Activated CD4-positive, CD25-positive, alpha-beta regulatory T cell treated with anti-CD3 and anti-CD28 coated beads, Interleukin-2, amount 50 U/mL, for 24 hours (primary cell): Measurements from ENCODE around the gene CEP295NL.
"Not testable (repeated sequence)": the region's sequence is repeated elsewhere in the genome, so short reads cannot be mapped to it uniquely, and the experiment has no call there.

ENCODE experiments used
- ATAC-seq, 2 donors: fragments of 150-1000 bp; cut with Tn5 transposase; one replicate each; pipeline ENCODE4 v1.10.0; 2021; ENCODE audit warnings: mild to moderate bottlenecking in 1 of 2, moderate library complexity in 1 of 2

The CEP295NL gene

DNA sequence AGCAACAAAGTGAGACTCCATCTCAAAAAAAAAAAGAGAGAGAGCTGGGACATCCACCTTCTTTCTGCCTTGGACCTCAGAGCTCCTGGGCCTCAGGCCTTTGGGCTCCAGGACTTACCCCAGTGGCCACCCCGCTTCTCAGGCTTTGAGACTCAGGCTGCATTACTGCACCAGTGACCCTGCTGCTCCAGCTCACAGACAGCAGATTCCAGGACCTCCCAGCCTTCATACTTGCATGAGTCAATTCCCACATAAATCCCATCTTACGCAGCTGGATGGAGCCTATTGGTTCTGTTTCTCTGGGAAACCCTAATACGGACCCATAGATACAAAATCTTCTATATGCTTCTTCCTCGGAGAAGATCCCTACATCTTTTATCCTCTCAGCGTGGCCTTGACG, 2.1 kb upstream of the CEP295NL start:
- no peak for ATAC-seq

DNA sequence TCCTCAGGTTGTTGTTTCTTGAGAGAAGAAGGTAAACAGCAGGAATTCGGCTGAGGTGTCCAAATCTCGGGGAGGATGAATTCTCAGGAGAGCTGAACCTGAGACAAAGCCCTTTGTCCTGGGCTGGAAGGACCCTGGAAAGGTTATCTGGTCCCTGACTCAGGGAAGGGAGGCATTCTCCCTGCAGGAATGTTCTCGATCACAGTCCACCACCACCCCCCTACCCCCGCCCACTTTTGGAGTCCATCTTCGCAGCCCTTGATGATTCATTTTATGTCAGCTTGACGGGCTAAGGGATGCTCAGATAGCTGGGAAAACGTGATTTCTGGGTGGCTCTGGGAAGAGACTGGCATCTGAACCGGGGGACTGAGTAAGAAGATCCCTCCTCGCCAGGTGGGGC, 1.4 kb upstream of the CEP295NL start:
- no peak for ATAC-seq

DNA sequence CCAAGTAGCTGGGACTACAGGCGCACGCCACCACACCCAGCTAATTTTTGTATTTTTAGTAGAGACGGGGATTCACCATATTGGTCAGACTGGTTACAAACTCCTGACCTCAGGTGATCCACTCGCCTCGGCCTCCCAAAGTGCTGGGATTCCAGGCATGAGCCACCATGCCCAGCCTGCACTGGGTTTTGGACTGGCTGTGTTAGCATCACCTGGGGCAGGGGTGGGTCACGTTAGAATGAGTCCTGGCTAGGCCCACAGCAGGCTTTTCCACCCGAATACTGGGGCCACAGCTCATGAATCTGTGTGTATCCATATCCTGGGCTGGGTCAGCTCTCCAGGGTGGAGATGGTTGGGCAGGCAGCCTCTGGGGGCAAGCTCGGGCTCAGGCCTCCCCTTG, 770 bp downstream of the CEP295NL start:
- ATAC-seq: not testable (repeated sequence)

DNA sequence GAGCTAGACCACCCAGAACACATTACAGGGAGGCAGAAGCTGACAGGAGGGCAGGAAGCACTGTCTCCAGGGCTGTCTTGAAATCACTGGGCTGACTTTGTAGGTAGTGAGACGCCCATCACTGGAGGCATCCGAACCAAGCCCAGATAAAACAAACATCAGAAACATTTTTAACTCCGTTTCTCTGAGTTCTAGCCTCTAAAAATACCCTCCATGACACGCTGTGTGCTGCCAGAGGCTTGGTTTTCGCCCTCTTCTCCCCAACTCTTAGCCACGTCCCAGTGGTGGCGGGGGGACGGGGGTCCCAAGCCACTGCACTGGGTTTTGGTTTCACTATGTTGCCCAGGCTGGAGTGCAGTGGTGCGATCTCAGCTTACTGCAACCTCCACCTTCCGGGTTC, 1.2 kb downstream of the CEP295NL start:
- no peak for ATAC-seq

DNA sequence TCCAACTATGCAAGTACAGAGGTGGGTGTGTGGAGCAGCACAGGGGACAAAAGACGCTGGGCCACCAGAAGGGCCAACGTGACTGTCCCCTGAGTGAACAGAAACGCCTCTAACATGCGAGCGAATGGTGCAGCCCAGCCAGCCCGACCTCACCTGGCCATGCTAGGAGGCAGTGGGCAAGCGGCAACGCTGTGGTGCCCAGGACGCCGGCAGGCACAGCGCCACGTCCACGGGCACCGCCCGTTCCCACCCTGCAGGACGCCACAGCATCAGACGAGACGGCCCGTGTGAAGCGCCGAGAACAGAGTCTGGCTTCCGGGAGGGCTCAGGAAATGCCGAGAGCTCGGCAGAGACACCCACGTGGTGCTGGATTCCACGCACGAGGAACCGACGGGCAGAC, 2.2 kb downstream of the CEP295NL start:
- no peak for ATAC-seq

DNA sequence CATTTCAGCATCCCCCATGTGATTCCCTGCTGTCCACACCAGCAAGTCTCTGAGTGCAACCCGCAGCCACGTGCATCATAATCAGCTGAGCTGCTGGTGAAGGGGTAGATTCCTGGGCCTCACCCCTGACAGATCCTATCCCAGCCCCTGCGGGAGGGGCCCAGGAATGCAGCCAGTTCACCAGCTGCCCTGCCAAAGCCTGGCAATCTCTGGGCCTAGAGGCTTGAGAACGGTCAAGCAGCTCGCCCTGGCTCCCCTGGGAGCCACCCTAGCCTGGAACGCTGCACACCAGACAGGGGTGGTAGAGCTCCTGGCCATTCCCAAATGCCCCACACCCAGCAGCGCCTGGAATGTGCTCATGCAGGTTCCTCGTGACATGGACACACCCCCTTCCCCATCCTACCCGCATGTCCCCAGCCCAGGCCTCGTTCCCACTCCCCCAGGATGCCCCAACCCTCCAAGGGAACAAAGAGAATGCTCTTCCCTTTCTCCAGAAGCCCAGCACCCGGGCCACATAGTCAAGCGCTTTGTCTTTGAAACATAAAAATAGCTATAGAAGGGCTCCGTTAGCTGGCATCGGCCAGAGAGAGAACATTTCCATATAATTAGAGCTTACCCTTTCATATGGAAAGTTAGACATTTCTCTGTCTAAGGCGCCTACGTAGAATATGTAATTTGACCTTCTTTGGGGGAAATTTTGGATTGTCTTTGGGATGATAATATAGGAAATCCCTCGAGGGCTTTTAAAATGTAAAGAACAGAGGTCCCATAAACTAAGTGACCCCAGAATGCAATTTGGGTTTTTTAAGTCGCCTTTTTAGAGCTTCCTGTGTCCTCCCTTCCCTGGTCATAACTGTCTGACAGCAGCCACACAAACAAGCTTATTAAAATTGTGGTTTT, 3.4 kb downstream of the CEP295NL start:
- ATAC-seq: no peak

DNA sequence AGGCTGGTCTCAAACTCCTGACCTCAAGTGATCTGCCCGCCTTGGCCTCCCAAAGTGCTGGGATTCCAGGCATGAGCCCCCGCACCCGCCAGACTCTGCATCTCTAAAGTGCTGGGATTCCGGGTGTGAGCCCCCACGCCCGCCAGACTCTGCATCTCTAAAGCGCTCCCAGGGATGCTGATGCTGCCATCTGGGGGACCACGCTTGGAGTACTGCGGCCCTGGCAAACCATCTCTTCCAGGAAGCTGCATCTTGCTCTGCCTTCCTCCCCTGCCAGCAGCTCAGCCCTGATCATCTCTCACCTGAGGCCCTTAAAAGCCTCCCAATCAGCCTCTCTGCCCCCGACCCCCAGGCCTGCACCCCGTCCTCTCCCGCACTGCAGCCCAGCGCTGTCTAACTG, 4.1 kb downstream of the CEP295NL start:
- no peak for ATAC-seq

DNA sequence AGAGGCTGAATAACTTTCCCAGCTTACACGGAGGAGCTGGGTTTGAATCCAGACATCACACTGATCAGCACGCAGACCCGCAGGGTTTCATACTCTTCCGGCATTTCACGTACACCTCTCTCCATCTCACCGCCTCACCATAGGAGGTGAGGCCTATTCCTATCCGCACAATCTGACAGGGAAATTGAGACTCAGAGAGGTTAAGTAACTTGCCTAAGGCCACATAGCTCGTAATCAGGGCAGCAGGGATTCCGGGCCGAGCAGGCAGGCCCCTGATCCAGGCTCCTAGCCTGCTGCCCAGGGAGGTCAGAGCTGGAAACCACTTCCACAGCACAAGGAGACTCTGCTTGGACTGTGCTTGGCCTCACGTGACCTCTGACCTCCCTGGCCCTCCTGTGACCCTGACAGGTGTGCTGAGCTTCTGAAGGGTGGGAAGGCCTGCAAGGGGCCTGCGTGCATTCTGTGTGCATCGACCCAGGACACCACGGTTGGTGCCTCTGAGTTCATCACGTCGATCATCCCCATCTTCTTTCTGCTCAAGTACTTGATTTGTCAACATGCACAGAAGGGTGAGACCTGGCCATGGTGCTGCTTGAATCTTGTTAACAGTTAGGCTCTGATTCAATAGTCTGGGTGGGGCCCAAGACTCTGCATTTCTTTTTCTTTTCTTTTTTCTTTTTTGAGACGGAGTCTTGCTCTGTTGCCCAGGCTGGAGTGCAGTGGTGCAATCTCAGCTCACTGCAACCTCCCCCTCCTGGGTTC, 4.7 kb downstream of the CEP295NL start:
- no peak for ATAC-seq

DNA sequence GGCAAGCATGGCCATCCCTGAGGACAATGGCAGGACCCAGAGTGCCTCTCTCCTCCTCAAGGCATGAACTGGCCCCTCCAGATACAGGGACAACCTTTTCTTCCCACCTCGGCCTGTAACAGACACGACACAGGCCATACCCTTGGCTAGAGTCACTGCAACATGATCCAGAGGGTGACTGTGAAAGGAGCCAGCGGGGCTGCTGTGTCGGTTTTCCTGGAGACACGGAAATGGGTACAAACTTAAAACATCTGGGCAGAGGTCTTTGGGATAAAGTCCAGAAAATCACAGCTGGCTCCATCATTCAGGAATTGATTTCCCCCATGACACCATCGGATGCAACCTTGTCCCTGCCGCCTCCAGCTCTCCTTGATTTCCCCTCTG, 5.3 kb downstream of the CEP295NL start:
- no peak for ATAC-seq

DNA sequence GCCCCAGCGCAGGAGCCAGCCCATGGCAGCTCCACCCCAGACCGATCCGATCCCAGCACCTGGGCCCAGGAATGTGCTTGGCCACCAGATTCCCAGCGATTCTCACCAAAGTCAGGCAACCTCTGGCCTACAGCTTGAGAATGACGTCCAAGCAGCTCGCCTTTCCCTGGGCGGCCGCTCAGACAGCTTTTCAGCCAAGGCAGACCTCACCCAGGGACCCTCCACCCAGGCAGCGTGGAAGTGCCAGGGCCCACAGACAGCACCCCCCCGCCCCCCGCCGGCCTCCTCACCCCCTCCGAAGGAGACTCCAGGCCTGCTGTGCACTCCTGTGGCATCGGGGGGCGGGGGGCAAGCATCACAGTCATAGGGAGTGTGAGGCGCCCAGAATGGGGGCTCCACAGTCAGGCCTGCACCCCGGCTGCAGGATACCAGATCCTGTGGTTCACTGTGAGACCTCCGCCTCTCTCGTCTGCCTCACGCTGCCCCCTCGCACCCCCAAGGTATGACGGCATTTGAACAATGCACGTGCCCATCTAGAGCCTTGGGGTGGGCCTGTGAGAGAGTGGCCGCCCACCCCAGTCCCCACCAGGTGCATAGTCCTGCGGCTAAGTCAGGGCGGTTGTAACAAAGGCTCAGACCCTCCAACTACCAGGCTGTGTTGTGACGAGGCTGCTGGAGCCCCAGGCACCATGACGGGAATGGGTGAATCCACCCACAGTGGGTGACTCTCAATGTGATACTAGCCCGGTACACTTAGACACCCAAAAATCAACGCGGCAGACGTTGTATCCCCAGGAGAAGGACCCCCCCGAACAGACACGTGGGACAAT, 6.0 kb downstream of the CEP295NL start:
- ATAC-seq: no peak

DNA sequence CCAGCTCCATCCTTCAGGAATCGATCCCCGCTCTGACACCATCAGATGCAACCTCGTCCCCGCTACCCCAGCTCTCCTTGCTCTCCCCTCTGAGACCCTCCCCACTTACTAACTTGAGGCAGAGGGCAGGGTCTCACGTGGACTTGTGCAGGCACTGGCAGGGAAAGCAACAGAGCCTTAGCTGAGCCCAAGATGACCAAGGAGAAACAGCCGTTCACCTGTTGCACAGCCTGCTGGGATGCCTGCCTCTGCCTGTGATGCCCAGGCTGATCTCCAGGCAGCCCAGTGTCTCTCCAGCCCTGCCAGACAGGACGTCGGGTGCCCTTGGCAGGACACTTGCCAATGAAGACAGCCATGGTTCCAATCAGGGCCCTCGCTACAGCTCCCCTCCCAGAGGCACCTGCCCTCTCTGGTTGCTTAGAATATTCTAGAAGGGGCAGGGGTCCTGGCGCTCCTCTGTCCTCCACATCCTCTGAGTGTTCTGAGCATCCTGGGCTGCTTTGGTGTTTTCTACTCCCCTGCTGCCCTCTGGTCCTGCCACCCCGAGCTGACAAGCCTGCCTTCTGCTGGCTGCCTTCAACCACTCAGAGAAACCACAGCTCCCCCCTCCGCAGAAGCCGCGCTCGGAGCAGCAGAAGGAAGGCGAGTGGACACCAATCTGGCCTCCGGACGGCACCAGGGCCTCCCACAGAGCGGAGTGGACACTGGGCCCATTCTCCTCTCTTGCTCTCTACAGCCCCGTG, 6.7 kb downstream of the CEP295NL start:
- no peak for ATAC-seq

DNA sequence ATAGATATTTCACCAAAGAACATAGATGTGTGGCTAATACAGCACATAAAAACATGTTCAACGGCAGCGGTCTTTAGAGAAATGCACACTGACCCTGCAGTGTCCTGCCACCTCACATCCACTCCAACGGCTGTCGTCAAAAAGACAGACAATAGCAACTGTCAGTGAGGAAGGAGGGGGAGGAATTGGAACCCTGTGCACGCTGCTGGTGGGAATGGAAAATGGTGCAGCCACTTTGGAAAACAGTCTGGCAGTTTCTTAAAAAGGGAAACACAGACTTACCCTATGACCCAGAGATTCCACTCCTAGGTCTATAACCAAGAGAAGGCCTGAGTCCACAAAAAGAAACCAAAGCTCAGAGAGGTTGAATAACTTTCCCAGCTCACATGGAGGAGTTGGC, 7.7 kb downstream of the CEP295NL start:
- no peak for ATAC-seq

DNA sequence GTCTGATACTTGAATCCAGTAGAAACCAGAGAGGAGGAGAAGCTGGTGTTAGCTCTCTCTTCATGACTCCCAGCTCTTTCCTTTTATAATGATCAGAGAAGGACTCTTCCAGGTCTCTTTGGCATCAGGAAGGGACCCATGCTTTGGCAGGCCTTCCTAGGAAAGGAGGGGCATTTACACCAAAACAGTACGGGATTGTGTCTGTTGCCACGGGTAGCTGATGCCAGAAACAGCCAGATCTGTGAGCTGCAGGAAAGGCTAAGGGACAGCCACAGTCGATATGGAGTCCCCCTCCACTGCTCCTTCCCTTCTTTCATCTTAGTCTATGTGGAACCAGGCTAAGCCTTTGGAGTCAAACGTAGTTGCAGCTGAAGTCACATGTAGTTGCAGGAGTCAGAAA, 9.3 kb downstream of the CEP295NL start:
- ATAC-seq: no peak

DNA sequence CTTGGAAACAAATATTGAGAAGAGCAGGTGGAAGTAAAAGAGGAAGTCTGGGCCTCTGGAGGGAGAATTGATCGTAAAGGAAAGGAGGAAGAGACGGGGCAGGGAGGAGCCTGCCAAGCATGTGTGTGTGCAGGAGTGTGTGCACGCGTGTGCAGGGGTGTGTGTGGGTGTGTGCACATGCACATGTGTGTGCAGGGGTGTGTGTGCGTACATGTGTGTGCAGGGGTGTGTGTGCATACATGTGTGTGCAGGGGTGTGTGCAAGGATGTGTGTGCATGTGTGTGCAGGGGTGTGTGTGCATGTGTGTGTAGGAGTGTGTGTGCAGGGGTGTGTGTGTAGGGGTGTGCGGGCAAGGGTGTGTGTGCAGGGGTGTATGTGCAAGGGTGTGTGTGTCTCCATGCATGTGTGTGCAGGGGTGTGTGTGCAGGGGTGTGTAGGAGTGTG, 10.0 kb downstream of the CEP295NL start:
- ATAC-seq: no peak

DNA sequence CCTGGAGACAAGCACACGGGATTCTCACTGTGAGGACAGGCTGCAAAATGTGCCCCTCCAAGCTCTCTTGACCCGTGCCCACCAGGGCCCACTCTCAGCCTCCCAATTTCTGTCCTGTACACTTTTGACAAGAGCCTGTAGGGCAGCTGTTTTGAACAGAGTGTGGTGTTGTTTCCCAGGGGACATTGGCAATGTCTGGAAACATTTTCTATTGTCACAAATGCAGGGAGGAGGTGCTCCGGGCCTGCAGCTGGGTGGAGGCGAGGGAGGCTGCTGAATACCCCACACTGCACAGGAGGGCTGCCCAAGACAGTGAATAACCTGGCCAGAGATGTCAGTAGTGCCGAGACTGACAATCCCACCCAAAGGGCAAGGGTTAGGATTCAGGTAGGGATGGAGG, 10.5 kb downstream of the CEP295NL start:
- ATAC-seq: no peak

DNA sequence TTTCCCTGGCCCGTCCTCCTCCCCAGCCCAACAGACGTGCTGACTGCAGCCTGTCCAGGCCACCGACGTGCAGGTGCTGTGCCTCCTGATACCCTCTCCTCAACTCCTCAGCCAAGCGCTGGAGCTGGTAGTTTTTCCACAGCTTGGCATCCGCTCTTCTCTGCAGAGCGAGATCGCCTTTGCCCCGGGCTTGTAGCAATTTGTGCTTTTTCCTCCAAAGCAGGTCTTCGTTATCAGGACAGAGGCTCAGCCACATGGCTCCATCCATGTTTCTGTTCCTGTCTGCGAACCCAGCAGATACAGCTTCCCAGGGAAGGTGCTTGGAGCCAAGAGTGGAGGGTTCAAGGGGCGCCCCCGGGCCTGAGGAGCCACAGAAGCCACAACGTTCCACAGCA, 10.9 kb downstream of the CEP295NL start:
- ATAC-seq: no peak

DNA sequence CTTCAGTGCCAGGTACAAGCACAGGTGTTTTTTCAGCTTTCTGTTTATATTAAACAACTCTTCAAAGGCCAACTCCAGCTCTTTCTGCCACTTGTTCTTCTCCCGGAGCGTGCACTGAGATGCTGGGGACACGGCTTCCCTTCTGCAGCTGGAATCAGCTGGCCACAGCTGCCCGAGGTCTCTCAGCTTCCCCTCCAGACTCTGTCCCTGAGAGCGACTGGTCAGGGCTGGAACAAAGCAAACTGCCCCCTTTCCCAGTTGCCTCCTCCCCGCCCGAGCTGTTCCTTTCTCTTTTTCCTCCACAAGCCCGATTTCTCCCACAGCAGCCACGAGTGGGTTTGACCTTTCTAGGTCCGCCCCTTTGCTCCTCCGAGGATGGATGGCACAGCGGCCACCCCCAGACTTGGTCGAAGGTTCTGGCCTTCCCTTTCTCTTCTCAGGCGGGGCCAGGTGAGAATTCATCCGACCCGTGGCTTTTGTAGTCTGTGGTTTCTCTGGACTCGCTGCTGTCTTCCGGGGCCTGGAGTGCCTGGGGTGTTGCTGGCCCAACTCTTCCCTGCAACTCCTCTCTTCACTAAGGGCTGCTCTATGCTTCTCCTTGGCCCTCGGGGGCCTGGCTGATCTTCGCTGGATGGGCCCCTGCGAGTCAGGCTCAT, 11.5 kb downstream of the CEP295NL start:
- ATAC-seq: no peak

DNA sequence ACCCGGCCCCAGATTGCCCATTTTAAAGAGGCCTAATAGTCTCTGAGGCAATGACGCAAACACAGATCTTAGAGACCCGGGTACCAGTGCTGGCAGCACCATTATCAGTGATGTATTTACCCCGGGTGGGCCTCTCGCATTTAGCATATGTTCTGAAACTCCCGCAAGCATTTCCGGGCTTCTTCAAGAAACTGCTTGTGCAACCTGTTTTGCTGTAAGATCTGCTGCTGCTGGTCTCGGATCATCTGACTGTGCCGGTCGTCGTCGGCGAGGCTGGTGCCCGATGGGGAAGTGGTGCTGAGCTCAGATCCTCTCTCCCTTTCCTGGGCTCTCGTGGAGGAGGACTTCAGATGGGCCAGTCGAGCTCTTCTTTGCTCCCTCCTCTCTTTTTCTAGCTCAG, 12.5 kb downstream of the CEP295NL start:
- peak; percentile 66 to 78 for ATAC-seq

DNA sequence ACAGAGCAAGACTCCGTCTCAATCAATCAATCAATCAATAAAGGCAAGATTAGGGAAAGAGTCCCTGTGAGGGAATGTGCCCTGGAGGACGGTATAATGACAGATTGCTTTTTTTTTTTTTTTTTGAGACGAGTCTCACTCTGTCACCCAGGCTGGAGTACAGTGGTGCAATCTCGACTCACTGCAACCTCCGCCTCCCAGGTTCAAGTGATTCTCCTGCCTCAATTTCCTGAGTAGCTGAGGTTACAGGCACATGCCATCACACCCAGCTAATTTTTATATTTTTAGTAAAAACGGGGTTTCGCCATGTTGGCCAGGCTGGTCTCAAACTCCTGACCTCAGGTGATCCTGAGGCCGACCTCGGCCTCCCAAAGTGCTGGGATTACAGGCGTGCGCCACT, 12.9 kb downstream of the CEP295NL start:
- ATAC-seq: not testable (repeated sequence)

DNA sequence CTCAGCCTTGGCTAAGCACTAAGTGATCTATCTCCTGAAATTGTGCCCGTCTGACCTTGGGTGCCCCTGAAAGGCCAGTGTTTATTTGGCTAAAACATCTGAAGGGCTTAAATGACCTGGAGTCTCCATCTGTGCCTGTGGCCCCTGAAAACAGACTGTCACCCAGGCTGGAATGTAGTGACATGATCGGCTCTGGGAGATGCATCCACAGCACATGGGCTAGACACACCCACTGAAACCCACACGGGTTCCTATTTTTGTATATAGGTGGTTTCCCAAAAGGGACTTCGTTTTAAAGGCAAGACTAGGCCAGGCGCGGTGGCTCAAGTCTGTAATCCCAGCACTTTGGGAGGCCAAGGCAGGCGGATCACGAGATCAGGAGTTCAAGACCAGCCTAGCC, 13.5 kb downstream of the CEP295NL start:
- peak; percentile 40 to 45 for ATAC-seq

DNA sequence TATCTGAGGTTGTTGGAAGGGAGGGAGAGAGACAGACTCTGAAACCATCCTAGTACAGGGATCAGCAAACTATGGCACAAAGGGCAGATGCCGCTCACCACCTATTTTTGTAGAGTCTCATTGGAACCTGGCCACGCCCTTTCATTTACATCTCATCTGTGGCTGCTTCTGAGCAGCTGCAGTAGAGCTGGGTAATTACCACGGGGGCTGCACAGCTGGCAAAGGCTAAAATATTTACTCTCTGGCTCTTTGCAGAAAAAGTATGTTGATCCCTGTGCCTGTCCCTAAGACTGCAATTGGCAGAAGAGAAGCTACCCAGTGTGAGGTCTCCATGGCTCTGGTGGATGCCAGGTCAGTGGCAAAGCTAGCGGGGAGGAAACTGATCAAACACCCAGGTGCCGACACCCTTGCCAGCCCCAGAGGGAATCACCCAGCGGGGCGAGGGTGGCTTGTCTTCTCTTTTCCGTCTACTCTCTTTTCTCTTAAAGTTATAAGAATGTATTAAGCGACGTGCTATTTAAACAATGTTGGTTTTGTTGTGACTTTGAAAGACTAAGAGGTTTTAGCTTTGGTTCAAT, 14.0 kb downstream of the CEP295NL start:
- ATAC-seq: no peak

DNA sequence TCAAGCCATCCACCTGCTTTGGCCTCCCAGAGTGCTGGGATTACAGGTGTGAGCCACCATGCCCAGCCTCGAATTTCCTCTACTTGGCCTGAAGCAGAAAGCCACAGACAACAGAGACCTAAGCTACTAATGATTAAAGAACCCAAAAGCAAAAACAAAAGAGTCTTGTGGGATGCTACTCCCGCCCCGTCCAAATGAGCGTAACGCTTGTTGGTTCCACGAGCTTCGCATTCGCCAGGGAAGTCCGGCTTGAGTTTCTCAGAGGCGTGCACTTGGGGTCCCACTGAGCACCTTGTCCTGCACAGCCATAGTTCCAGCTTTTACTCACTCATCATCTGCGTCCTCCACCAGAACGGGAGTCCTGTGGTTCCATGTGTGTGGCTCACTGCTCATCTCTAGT, 16.0 kb downstream of the CEP295NL start:
- no peak for ATAC-seq
